PC-9 (cell line): ENCODE data around the gene IGFBP6.

Experiments used
- CTCF ChIP-seq: fragments of 200-600 bp; sonication (generic); conservative IDR thresholded peaks from 2 replicates; pipeline ENCODE4 v1.6.1; 2017; ENCODE audit warnings: mixed run types, antibody characterized with exemption, mild to moderate bottlenecking, moderate library complexity
- EZH2 ChIP-seq: fragments of 200-600 bp; sonication (generic); IDR thresholded peaks from 2 replicates; pipeline ENCODE4 v1.8.0; 2017; ENCODE audit warnings: antibody characterized with exemption, low read depth

- TF ChIP-seq CTCF (no peak), EZH2 (no peak)
Measured at GRCh38 chr12:53147653-53148052, 50.2 kb downstream of the IGFBP6 start.
